CD4-positive, alpha-beta T cell (primary cell): ENCODE results near the gene NUFIP1. TPM values are rescaled to one million over a fixed set of nuclear protein-coding genes. Genes with fewer than 3 reads are reported as not detected.

ENCODE experiments used
- ATAC-seq: fragments of 200-7000 bp; cut with Tn5 transposase; one replicate; pipeline ENCODE4 v1.10.0; 2022; ENCODE audit warnings: mild to moderate bottlenecking; ENCODE audit not compliant: poor library complexity
- CTCF ChIA-PET: fragments of 350-600 bp; sonication (Branson Sonifier 250); formaldehyde crosslinking; loops from one replicate; lab custom pipeline; 2021; ENCODE audit warnings: antibody characterized with exemption, inconsistent platforms; lab: Charles Lee
- POLR2A ChIA-PET: fragments of 350-600 bp; sonication (Branson Sonifier 250); formaldehyde crosslinking; loops from one replicate; lab custom pipeline; 2021; ENCODE audit warnings: antibody characterized with exemption, inconsistent platforms; lab: Charles Lee
- DNase-seq, 14 experiments: peaks; one replicate each; pipeline ENCODE4 v3.0.0-alpha.2; 2013 to 2020; ENCODE audit warnings: mixed read lengths in 2 of 14
- H3K27ac ChIP-seq, 2 donors: one replicate each; pipeline versions ENCODE4 v1.5.1 to v1.7.0; 2013; ENCODE audit warnings: low read length in 2 of 2, low read depth in 1 of 2, mild to moderate bottlenecking in 1 of 2
- H3K27me3 ChIP-seq, 2 experiments: 1 replicate in 1 of 2; 2 replicates in 1 of 2; pipeline versions ENCODE4 v1.6.1 to v1.7.0; 2013; ENCODE audit warnings: low read length in 2 of 2, control low read depth in 1 of 2, mild to moderate bottlenecking in 1 of 2, moderate library complexity in 1 of 2; ENCODE audit not compliant: insufficient read depth in 2 of 2, control insufficient read depth in 1 of 2
- H3K36me3 ChIP-seq: one replicate; pipeline ENCODE4 v1.6.1; 2013; ENCODE audit warnings: low read length, control low read depth; ENCODE audit not compliant: insufficient read depth
- H3K4me1 ChIP-seq: one replicate; pipeline ENCODE4 v1.6.1; 2013; ENCODE audit warnings: low read length, control low read depth; ENCODE audit not compliant: insufficient read depth
- H3K4me3 ChIP-seq: one replicate; pipeline ENCODE4 v1.5.1; 2013; ENCODE audit warnings: mild to moderate bottlenecking, low read length, moderate library complexity
- H3K9me3 ChIP-seq, 2 experiments: 1 replicate in 1 of 2; 2 replicates in 1 of 2; pipeline versions ENCODE4 v1.6.1 to v1.7.0; 2013; ENCODE audit warnings: low read length in 2 of 2, mild to moderate bottlenecking in 2 of 2, control low read depth in 1 of 2, moderate library complexity in 1 of 2; ENCODE audit not compliant: control insufficient read depth in 1 of 2, insufficient read depth in 1 of 2
- H3K27ac Mint-ChIP-seq: one replicate; pipeline ENCODE4 v1.8.0; 2020; ENCODE audit warnings: mixed read lengths
- H3K27me3 Mint-ChIP-seq: one replicate; pipeline ENCODE4 v1.8.0; 2021; ENCODE audit warnings: mixed read lengths
- H3K36me3 Mint-ChIP-seq: one replicate; pipeline ENCODE4 v1.8.0; 2021; ENCODE audit warnings: low read depth, mixed read lengths
- H3K4me1 Mint-ChIP-seq: one replicate; pipeline ENCODE4 v1.8.0; 2021; ENCODE audit warnings: low read depth, mixed read lengths
- H3K4me3 Mint-ChIP-seq: one replicate; pipeline ENCODE4 v1.8.0; 2020; ENCODE audit warnings: mild to moderate bottlenecking, mixed read lengths
- H3K9me3 Mint-ChIP-seq: one replicate; pipeline ENCODE4 v1.8.0; 2020; ENCODE audit warnings: mixed read lengths
- intact Hi-C, 2 experiments: fragments of 100-400 bp; cut with DNase I in 1 of 2; cut with micrococcal nuclease in 1 of 2; formaldehyde crosslinking; loops; one replicate each; pipeline versions ENCODE4 v1.15.1 to v1.9.0; 2023 to 2025; cut with DNase I, micrococcal nuclease
- total RNA-seq, 174 experiments: library from RNA in 2 of 174; stranded (reverse) in 2 of 174; gene quantifications; one replicate each; pipeline ENCODE4 v1.2.3 and lab custom pipeline; 2021 to 2026
- TF ChIP-seq, protein P1 (sequence below): fragments of 200-600 bp; IDR thresholded peaks from one replicate; pipeline ENCODE4 v1.8.0; 2022; ENCODE audit warnings: antibody characterized with exemption, mild to moderate bottlenecking

Gene NUFIP1
- total RNA-seq, 2 experiments from 2014 or later, result 4.3 to 4.4 TPM

- intact Hi-C loops, result loop anchor here (1.0 to 10.0 kb wide), 6 partner anchors 72 to 1062 kb away; partner anchors contain the start of genes TSC22D1 (in 2 of the 2), GTF2F2 (in 1 of the 2) and ZC3H13 (in 1 of the 2)
- POLR2A ChIA-PET, result interaction anchor here (1.6 kb wide), 1 partner anchor 71 kb away, joined by 5 read pairs; no protein-coding TSS in a partner anchor
- Mint-ChIP-seq H3K27me3 (no peaks in the 10 kb centered on the region), H3K9me3 (no peaks in the 10 kb centered on the region), H3K4me3 (peak overlapping the region; percentile 99), H3K4me1 (peaks cover 70% of the 10 kb centered on the region), H3K36me3 (peaks cover 48% of the 10 kb centered on the region), H3K27ac (peak overlapping the region; percentile 92)
- TF ChIP-seq, protein P1, sequence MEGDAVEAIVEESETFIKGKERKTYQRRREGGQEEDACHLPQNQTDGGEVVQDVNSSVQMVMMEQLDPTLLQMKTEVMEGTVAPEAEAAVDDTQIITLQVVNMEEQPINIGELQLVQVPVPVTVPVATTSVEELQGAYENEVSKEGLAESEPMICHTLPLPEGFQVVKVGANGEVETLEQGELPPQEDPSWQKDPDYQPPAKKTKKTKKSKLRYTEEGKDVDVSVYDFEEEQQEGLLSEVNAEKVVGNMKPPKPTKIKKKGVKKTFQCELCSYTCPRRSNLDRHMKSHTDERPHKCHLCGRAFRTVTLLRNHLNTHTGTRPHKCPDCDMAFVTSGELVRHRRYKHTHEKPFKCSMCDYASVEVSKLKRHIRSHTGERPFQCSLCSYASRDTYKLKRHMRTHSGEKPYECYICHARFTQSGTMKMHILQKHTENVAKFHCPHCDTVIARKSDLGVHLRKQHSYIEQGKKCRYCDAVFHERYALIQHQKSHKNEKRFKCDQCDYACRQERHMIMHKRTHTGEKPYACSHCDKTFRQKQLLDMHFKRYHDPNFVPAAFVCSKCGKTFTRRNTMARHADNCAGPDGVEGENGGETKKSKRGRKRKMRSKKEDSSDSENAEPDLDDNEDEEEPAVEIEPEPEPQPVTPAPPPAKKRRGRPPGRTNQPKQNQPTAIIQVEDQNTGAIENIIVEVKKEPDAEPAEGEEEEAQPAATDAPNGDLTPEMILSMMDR, result no peak
- no peaks in the 10 kb centered on the region for H3K36me3 ChIP-seq
- peak overlapping the region; percentile 75 to 87 for H3K27ac ChIP-seq
- no peaks in the 10 kb centered on the region for H3K9me3 ChIP-seq
- H3K27me3 ChIP-seq, result no peaks in the 10 kb centered on the region
- CTCF ChIA-PET, result interaction anchor here (1.2 kb wide), 1 partner anchor 73 kb away, joined by 3 read pairs; no protein-coding TSS in a partner anchor
- peaks cover 30% of the 10 kb centered on the region for H3K4me1 ChIP-seq
- DNase-seq, result peak in 1 of 14 experiments; percentile 3
- peak; percentile 9 for ATAC-seq
- H3K4me3 ChIP-seq, result peak overlapping the region; percentile 83
Measured at GRCh38 chr13:44989941-44990340, 670 bp upstream of the NUFIP1 start.

DNA sequence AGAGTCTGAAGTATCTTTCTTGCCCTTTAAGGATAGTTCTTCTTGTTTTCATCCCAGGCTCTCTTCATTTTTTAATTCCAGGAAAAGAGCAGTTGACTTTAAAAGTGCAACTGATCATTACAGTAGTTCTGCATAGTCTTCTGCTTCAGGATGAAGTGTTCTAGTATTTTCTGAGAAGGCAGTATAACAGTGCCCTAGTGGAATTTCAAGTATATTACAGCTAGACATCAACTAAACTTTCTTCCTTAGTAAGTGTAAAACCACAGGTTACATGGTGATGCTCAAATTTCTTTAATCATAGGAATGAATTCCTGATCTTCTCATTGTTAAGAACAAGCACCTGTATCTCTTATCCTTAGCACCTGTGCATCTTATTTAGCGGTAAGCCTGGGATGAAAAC, 10.9 kb downstream of the NUFIP1 start:
- POLR2A ChIA-PET, result no interaction called here

DNA sequence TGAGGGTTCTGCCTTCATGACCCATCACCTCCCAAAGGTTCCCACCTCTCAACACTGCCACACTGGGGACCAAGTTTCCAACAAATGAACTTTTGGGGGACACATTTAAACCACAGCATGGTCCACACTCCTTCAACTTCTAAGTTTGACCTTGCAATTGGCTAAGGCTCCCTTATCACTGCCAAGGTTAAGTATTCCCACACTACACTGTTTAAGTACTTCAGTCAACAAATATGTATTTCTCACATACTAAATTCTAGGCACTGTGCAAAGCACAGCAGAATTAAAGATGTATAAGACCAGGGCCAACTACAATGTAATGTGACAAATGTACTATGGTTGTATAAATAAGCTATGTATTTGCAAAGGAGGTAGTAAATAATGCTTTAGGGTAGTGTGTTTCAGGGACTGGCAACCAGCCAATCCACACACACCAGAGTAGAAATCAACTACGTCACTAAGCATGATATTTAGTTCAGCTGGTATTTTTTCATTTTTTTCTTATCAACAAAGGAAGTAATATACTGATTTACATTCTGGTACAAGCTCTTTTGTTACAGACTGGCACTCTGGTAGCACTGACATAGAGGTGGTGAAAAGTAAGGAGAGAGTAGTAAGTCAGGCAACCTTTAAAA, 12.2 kb downstream of the NUFIP1 start:
- no peaks in the 10 kb centered on the region for H3K9me3 ChIP-seq
- H3K27me3 Mint-ChIP-seq, result no peaks in the 10 kb centered on the region
- ChIA-PET POLR2A (no interaction called here), CTCF (no interaction called here)
- TF ChIP-seq, protein P1, result no peak
- H3K9me3 Mint-ChIP-seq, result no peaks in the 10 kb centered on the region
- no peaks in the 10 kb centered on the region for H3K27me3 ChIP-seq
- H3K4me3 Mint-ChIP-seq, result no peak overlapping the region
- H3K27ac ChIP-seq, result no peak overlapping the region
- intact Hi-C loops, result no loop called here
- no peak overlapping the region for H3K27ac Mint-ChIP-seq
- H3K4me1 ChIP-seq, result no peaks in the 10 kb centered on the region
- no peak for DNase-seq
- H3K36me3 Mint-ChIP-seq, result peaks cover 29% of the 10 kb centered on the region
- no peaks in the 10 kb centered on the region for H3K4me1 Mint-ChIP-seq
- H3K36me3 ChIP-seq, result peaks cover 42% of the 10 kb centered on the region
- ATAC-seq, result no peak
- H3K4me3 ChIP-seq, result no peak overlapping the region

More for the DNA sequence above, 10.9 kb downstream of the NUFIP1 start:
- Mint-ChIP-seq H3K27me3 (no peaks in the 10 kb centered on the region), H3K9me3 (no peaks in the 10 kb centered on the region), H3K4me3 (no peak overlapping the region), H3K27ac (no peak overlapping the region), H3K4me1 (no peaks in the 10 kb centered on the region), H3K36me3 (peaks cover 35% of the 10 kb centered on the region)
- DNase-seq (no peak), ATAC-seq (no peak)
- H3K27ac ChIP-seq, result no peak overlapping the region
- intact Hi-C loops, result no loop called here
- no peaks in the 10 kb centered on the region for H3K27me3 ChIP-seq
- H3K4me3 ChIP-seq, result no peak overlapping the region
- no peaks in the 10 kb centered on the region for H3K4me1 ChIP-seq
- H3K36me3 ChIP-seq, result peaks cover 42% of the 10 kb centered on the region
- TF ChIP-seq, protein P1, result no peak
- CTCF ChIA-PET, result interaction anchor here (0.6 kb wide), 1 partner anchor 65 kb away, joined by 3 read pairs; no protein-coding TSS in a partner anchor
- H3K9me3 ChIP-seq, result no peaks in the 10 kb centered on the region
